ENCODE measurements around the gene DSCAM. TPM values are rescaled to one million over a fixed set of nuclear protein-coding genes. Genes with fewer than 3 reads are reported as not detected.

The DSCAM gene
- total RNA-seq, 2 experiments from 2014 or later = not detected

DNA sequence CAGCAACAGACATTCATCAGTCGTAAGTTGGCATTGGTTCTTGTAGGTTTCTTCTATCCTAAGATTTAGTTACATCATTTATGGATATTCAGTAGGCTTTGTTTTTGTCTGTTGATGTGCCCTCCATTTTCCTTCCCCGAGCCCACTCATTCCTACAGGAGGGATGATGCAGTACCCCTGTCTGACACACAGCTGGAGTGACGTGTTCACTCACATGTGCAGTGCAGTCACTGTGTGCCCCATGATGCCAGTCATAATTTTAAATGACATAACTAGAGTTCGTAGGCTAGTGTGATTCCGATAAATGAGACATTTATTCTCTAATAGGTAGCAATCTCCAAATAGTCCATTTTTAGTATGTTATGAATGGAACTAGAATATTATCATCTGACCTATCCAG, 438.4 kb downstream of the DSCAM start:
- no peaks in the 10 kb centered on the region for H3K36me3 Mint-ChIP-seq
- ChIA-PET POLR2A (no interaction called here), CTCF (no interaction called here)
- H3K27ac Mint-ChIP-seq = no peak overlapping the region
- H3K4me1 Mint-ChIP-seq (ENCODE audit: low read depth) = no peaks in the 10 kb centered on the region
- no peak overlapping the region for H3K4me3 Mint-ChIP-seq
- H3K9me3 Mint-ChIP-seq = peaks cover 12% of the 10 kb centered on the region
- H3K27me3 Mint-ChIP-seq = no peaks in the 10 kb centered on the region
- intact Hi-C loops (cut with micrococcal nuclease) = no loop called here
- no peak for DNase-seq

GRCh38 chr21:40404396-40404800, 442.6 kb downstream of the DSCAM start:
- H3K4me3 Mint-ChIP-seq = no peak overlapping the region
- H3K4me1 Mint-ChIP-seq (ENCODE audit: low read depth) = no peaks in the 10 kb centered on the region
- H3K36me3 Mint-ChIP-seq = no peaks in the 10 kb centered on the region
- H3K27ac Mint-ChIP-seq = no peak overlapping the region
- ChIA-PET POLR2A (no interaction called here), CTCF (no interaction called here)
- no peaks in the 10 kb centered on the region for H3K27me3 Mint-ChIP-seq
- DNase-seq = no peak
- intact Hi-C loops (cut with micrococcal nuclease) = no loop called here
- H3K9me3 Mint-ChIP-seq = peaks cover 6% of the 10 kb centered on the region

DNA sequence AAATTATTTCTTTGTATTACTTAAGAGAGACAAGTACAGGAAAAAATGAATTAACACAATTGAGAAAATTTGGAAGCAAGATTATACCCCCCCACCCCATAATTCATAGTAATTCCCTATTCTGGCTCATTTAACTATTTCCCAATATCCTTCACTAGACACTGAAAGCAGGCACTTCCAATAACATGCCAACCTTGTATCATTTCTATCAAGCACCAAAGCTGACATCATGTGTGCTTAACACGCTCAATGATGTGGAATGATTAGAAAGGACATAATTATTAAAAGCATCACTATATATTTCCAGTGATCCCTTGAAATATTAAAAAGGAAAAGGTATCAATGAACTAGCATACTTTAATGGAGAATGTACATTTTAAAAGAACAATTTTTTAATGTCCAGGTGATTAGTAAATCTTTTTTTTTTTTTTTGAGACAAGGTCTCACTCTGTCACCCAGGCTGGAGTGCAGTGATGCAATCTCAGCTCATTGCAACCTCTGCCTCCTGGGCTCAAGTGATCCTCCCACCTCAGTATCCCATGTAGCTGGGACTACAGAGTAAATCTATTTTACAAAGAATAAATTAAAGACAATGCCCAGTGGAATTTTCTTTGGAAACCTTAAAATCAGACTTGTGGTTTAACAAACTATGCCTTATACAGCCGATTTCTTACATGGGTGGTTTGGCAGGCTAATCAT, 443.9 kb downstream of the DSCAM start:
- ChIA-PET POLR2A (no interaction called here), CTCF (no interaction called here)
- no peak for DNase-seq
- H3K4me1 Mint-ChIP-seq (ENCODE audit: low read depth) = no peaks in the 10 kb centered on the region
- no peaks in the 10 kb centered on the region for H3K27me3 Mint-ChIP-seq
- peaks cover 7% of the 10 kb centered on the region for H3K9me3 Mint-ChIP-seq
- H3K36me3 Mint-ChIP-seq = no peaks in the 10 kb centered on the region
- intact Hi-C loops (cut with micrococcal nuclease) = no loop called here
- H3K4me3 Mint-ChIP-seq = no peak overlapping the region
- H3K27ac Mint-ChIP-seq = no peak overlapping the region

- H3K27ac Mint-ChIP-seq = no peak overlapping the region
- no peak for DNase-seq
- no peaks in the 10 kb centered on the region for H3K27me3 Mint-ChIP-seq
- peaks cover 6% of the 10 kb centered on the region for H3K9me3 Mint-ChIP-seq
- H3K4me3 Mint-ChIP-seq = no peak overlapping the region
- H3K36me3 Mint-ChIP-seq = no peaks in the 10 kb centered on the region
- H3K4me1 Mint-ChIP-seq (ENCODE audit: low read depth) = no peaks in the 10 kb centered on the region
- CTCF ChIA-PET = no interaction called here
- intact Hi-C loops (cut with micrococcal nuclease) = no loop called here
- POLR2A ChIA-PET = no interaction called here
These were observed 451.2 kb downstream of the DSCAM start for GRCh38 chr21:40395732-40396131.

DNA sequence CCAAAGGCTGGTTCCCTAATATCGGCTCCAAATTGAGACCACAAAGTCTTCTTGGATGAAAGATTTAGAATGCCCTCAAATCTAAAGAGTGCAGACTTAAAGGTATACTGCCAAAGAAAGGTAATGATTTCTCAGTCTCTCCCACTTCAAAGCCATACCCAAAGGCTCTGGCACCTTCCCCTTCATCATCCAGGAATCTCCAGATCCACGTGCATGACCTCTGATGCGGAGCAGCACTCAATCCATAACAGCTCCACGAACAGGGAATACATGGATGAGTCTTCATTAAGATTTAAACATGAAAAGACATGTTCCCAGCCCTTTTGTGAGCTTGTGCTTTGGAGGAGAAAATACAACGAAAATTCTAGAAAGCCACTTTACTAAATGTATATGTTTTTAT, 453.9 kb downstream of the DSCAM start:
- ChIA-PET POLR2A (no interaction called here), CTCF (no interaction called here)
- intact Hi-C loops (cut with micrococcal nuclease) = no loop called here
- Mint-ChIP-seq H3K27ac (no peak overlapping the region), H3K4me1 (ENCODE audit: low read depth) (no peaks in the 10 kb centered on the region), H3K36me3 (no peaks in the 10 kb centered on the region), H3K9me3 (peaks cover 6% of the 10 kb centered on the region), H3K4me3 (no peak overlapping the region), H3K27me3 (no peaks in the 10 kb centered on the region)
- DNase-seq = no peak

- H3K4me3 Mint-ChIP-seq = no peak overlapping the region
- intact Hi-C loops (cut with micrococcal nuclease) = loop anchor here (10.0 kb wide), 1 partner anchor 243 kb away; no protein-coding TSS in a partner anchor
- H3K36me3 Mint-ChIP-seq = no peaks in the 10 kb centered on the region
- H3K9me3 Mint-ChIP-seq = peaks cover 2% of the 10 kb centered on the region
- H3K27me3 Mint-ChIP-seq = no peaks in the 10 kb centered on the region
- H3K4me1 Mint-ChIP-seq (ENCODE audit: low read depth) = no peaks in the 10 kb centered on the region
- H3K27ac Mint-ChIP-seq = no peak overlapping the region
- ChIA-PET CTCF (no interaction called here), POLR2A (no interaction called here)
- DNase-seq = no peak
These were observed 458.9 kb downstream of the DSCAM start for GRCh38 chr21:40388046-40388445.

- intact Hi-C loops (cut with micrococcal nuclease) = loop anchor here (10.0 kb wide), 1 partner anchor 242 kb away; no protein-coding TSS in a partner anchor
- Mint-ChIP-seq H3K4me1 (ENCODE audit: low read depth) (no peaks in the 10 kb centered on the region), H3K9me3 (peaks cover 6% of the 10 kb centered on the region), H3K36me3 (no peaks in the 10 kb centered on the region), H3K27ac (no peak overlapping the region), H3K4me3 (no peak overlapping the region), H3K27me3 (no peaks in the 10 kb centered on the region)
- CTCF ChIA-PET = no interaction called here
- DNase-seq = no peak
- POLR2A ChIA-PET = no interaction called here
These were observed 459.8 kb downstream of the DSCAM start for GRCh38 chr21:40386981-40387747.

GRCh38 chr21:40386294-40386911, 460.6 kb downstream of the DSCAM start:
- H3K4me3 Mint-ChIP-seq = no peak overlapping the region
- intact Hi-C loops (cut with micrococcal nuclease) = loop anchor here (10.0 kb wide), 1 partner anchor 242 kb away; no protein-coding TSS in a partner anchor
- DNase-seq = peak; percentile 49
- POLR2A ChIA-PET = no interaction called here
- H3K36me3 Mint-ChIP-seq = no peaks in the 10 kb centered on the region
- CTCF ChIA-PET = interaction anchor here (0.6 to 0.7 kb wide), 2 partner anchors 13 to 433 kb away, joined by 3 read pairs; no protein-coding TSS in a partner anchor
- no peaks in the 10 kb centered on the region for H3K4me1 Mint-ChIP-seq (ENCODE audit: low read depth)
- H3K27me3 Mint-ChIP-seq = no peaks in the 10 kb centered on the region
- no peak overlapping the region for H3K27ac Mint-ChIP-seq
- H3K9me3 Mint-ChIP-seq = peaks cover 6% of the 10 kb centered on the region

DNA sequence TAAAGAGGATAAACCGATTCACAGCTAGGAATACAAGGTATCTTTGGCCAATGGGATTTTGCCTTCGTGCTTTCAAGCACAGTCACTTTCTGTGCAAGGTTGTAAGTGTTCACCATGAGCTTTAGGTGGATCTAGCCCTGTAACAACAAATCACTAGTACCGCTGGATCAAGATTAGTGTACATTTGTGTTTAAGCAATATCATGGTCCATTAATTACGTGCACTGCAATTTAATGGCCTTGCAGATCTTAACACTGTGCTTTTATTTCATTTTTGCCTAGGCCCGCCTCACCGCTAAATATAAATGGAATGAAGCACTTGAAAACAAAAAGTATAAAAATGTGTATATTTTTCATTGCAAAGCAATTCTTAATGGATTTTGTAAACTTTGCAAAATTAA, 461.1 kb downstream of the DSCAM start:
- DNase-seq = no peak
- H3K36me3 Mint-ChIP-seq = no peaks in the 10 kb centered on the region
- POLR2A ChIA-PET = no interaction called here
- H3K4me3 Mint-ChIP-seq = no peak overlapping the region
- CTCF ChIA-PET = interaction anchor here (0.6 to 0.7 kb wide), 2 partner anchors 13 to 432 kb away, joined by 3 read pairs; no protein-coding TSS in a partner anchor
- intact Hi-C loops (cut with micrococcal nuclease) = loop anchor here (10.0 kb wide), 1 partner anchor 241 kb away; no protein-coding TSS in a partner anchor
- no peaks in the 10 kb centered on the region for H3K27me3 Mint-ChIP-seq
- peaks cover 6% of the 10 kb centered on the region for H3K9me3 Mint-ChIP-seq
- no peaks in the 10 kb centered on the region for H3K4me1 Mint-ChIP-seq (ENCODE audit: low read depth)
- no peak overlapping the region for H3K27ac Mint-ChIP-seq

- Mint-ChIP-seq H3K4me3 (no peak overlapping the region), H3K36me3 (no peaks in the 10 kb centered on the region), H3K27ac (no peak overlapping the region), H3K9me3 (peaks cover 6% of the 10 kb centered on the region), H3K4me1 (ENCODE audit: low read depth) (no peaks in the 10 kb centered on the region), H3K27me3 (no peaks in the 10 kb centered on the region)
- DNase-seq = no peak
- ChIA-PET CTCF (no interaction called here), POLR2A (no interaction called here)
- intact Hi-C loops (cut with micrococcal nuclease) = loop anchor here (10.0 kb wide), 1 partner anchor 239 kb away; no protein-coding TSS in a partner anchor
These were observed 463.0 kb downstream of the DSCAM start for GRCh38 chr21:40383951-40384350.

DNA sequence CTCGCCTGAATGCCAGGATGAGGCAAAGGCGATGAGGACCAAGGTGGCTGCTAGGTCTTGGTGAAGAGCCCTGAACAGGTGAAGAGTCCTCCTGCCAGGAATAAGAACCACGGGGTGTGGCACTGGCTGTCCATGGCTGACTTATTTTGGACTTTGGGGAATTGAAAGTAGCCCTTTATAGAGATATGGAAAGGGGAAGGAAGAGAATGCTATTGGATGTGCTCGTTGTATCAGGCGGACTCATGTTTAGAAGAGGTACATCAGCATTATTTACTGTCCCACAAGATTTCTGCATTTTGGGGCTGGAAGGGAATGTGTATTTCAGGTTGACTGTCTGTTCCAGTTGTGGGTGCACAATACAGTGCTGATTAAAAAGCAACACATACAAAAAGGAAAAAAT, 465.8 kb downstream of the DSCAM start:
- Mint-ChIP-seq H3K4me1 (ENCODE audit: low read depth) (no peaks in the 10 kb centered on the region), H3K4me3 (no peak overlapping the region), H3K27ac (no peak overlapping the region), H3K27me3 (no peaks in the 10 kb centered on the region), H3K9me3 (peaks cover 6% of the 10 kb centered on the region), H3K36me3 (no peaks in the 10 kb centered on the region)
- POLR2A ChIA-PET = no interaction called here
- DNase-seq = no peak
- intact Hi-C loops (cut with micrococcal nuclease) = loop anchor here (10.0 kb wide), 1 partner anchor 236 kb away; no protein-coding TSS in a partner anchor
- CTCF ChIA-PET = no interaction called here

Measured in activated CD4-positive, alpha-beta memory T cell treated with anti-CD3 and anti-CD28 coated beads for 36 hours (primary cell).